HL-60 (cell line): ENCODE data around the gene CCNK.

Experiments
- CTCF ChIP-seq: IDR thresholded peaks from one replicate; pipeline ENCODE4 v1.5.1; 2011; ENCODE audit warnings: low read length, control low read depth, inconsistent platforms; ENCODE audit not compliant: insufficient read depth
- GABPA ChIP-seq: IDR thresholded peaks from 2 replicates; pipeline ENCODE4 v1.6.1; 2012; ENCODE audit warnings: low read depth
- POLR2AphosphoS5 ChIP-seq: IDR thresholded peaks from 2 replicates; pipeline ENCODE4 v1.6.1; 2012; ENCODE audit warnings: low read depth
- REST ChIP-seq: IDR thresholded peaks from 2 replicates; pipeline ENCODE4 v1.6.1; 2012; ENCODE audit warnings: low read depth; ENCODE audit not compliant: insufficient replicate concordance
- SPI1 ChIP-seq: IDR thresholded peaks from 2 replicates; pipeline ENCODE4 v1.6.1; 2012; ENCODE audit warnings: low read depth, mild to moderate bottlenecking, borderline replicate concordance

- no peak for TF ChIP-seq POLR2AphosphoS5
- TF ChIP-seq CTCF = no peak
- no peak for TF ChIP-seq GABPA
- TF ChIP-seq REST = no peak
- TF ChIP-seq SPI1 = no peak
Observed at GRCh38 chr14:99454246-99454645, 27.0 kb upstream of the CCNK start.
